CD4-positive, alpha-beta T cell treated with Interleukin-2 at 100 ng/mL for 4 hours (primary cell): Measurements from ENCODE around the gene GRB10.

Source experiments
- DNase-seq: peaks from one replicate; pipeline ENCODE4 v3.0.0-alpha.2; 2020; ENCODE audit warnings: low spot score

The GRB10 gene

GRCh38 chr7:50803359-50804337 is 21.0 kb upstream of the GRB10 start:
- DNase-seq, result no peak

- no peak for DNase-seq
Observed at GRCh38 chr7:50801907-50802306, 19.2 kb upstream of the GRB10 start.

- DNase-seq, result no peak
Observed at GRCh38 chr7:50799873-50800272, 17.2 kb upstream of the GRB10 start.

GRCh38 chr7:50798126-50798525 is 15.4 kb upstream of the GRB10 start:
- DNase-seq, result no peak

GRCh38 chr7:50795831-50796230 is 13.1 kb upstream of the GRB10 start:
- DNase-seq, result no peak

GRCh38 chr7:50795253-50795652 is 12.6 kb upstream of the GRB10 start:
- DNase-seq, result no peak

- DNase-seq, result no peak
Observed at GRCh38 chr7:50793947-50794570, 11.4 kb upstream of the GRB10 start.

GRCh38 chr7:50793120-50793946 is 10.6 kb upstream of the GRB10 start:
- peak; percentile 31 for DNase-seq

GRCh38 chr7:50792342-50793119 is 9.8 kb upstream of the GRB10 start:
- DNase-seq, result no peak

- DNase-seq, result no peak
Observed at GRCh38 chr7:50791938-50792341, 9.2 kb upstream of the GRB10 start.

- no peak for DNase-seq
Observed at GRCh38 chr7:50791363-50791937, 8.8 kb upstream of the GRB10 start.

GRCh38 chr7:50790381-50790780 is 7.7 kb upstream of the GRB10 start:
- no peak for DNase-seq

- DNase-seq, result no peak
Observed at GRCh38 chr7:50788382-50788781, 5.7 kb upstream of the GRB10 start.

GRCh38 chr7:50787825-50788224 is 5.1 kb upstream of the GRB10 start:
- no peak for DNase-seq

- no peak for DNase-seq
Observed at GRCh38 chr7:50785346-50785745, 2.6 kb upstream of the GRB10 start.

GRCh38 chr7:50783801-50784507 is 1.3 kb upstream of the GRB10 start:
- DNase-seq, result no peak

- DNase-seq, result no peak
Observed at GRCh38 chr7:50783303-50783702, 607 bp upstream of the GRB10 start.

GRCh38 chr7:50781381-50782293 is 1.1 kb downstream of the GRB10 start:
- no peak for DNase-seq

GRCh38 chr7:50780436-50780835 is 2.3 kb downstream of the GRB10 start:
- DNase-seq, result no peak

GRCh38 chr7:50779427-50779826 is 3.3 kb downstream of the GRB10 start:
- no peak for DNase-seq
